Right lobe of liver (tissue), 4 donors: ENCODE measurements around the gene SPRR2G.

Source experiments
- POLR2A ChIP-seq: fragments of 450-650 bp; IDR thresholded peaks from one replicate; pipeline ENCODE4 v1.6.1; 2017; ENCODE audit warnings: antibody characterized with exemption, mild to moderate bottlenecking
- TF ChIP-seq, protein P1 (sequence below), 4 donors: fragments of 200-600 bp in 3 of 4; fragments of 450-650 bp in 1 of 4; IDR thresholded peaks; one replicate each; pipeline versions ENCODE4 v1.5.1 to v1.8.0; 2016 to 2022; ENCODE audit warnings: antibody characterized with exemption in 4 of 4, mild to moderate bottlenecking in 2 of 4
- donor health status: DM: no; HTN: no; CAD: no.
- donor health status: DM: no; HTN: no; CAD: no.
- donor health status: DM: no; HTN: yes; CAD: no.

DNA sequence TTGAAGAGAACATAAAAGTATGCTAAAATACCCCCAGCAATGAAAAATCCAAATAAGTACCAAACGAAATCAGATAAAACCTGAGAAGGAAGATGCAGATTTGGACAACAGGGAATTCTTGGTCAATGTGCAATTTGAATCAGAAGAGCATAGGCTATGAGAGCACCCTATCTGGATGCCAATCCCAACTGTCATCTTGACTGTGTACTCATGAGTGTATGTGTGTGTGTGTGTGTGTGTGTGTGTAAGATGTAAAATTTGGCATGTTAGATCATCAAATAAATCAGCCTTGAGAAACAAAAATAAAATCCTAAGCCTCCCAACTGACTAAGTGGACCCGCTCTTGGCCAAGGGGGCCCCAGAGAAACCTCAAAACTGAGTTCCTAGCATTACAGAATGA, 18.0 kb upstream of the SPRR2G start:
- TF ChIP-seq, protein P1, sequence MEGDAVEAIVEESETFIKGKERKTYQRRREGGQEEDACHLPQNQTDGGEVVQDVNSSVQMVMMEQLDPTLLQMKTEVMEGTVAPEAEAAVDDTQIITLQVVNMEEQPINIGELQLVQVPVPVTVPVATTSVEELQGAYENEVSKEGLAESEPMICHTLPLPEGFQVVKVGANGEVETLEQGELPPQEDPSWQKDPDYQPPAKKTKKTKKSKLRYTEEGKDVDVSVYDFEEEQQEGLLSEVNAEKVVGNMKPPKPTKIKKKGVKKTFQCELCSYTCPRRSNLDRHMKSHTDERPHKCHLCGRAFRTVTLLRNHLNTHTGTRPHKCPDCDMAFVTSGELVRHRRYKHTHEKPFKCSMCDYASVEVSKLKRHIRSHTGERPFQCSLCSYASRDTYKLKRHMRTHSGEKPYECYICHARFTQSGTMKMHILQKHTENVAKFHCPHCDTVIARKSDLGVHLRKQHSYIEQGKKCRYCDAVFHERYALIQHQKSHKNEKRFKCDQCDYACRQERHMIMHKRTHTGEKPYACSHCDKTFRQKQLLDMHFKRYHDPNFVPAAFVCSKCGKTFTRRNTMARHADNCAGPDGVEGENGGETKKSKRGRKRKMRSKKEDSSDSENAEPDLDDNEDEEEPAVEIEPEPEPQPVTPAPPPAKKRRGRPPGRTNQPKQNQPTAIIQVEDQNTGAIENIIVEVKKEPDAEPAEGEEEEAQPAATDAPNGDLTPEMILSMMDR (IDR thresholded peaks at IDR 0.05), result no peak
- TF ChIP-seq POLR2A, result no peak
